Measurements from ENCODE around the gene ACE2. TPM values are rescaled to one million over a fixed set of nuclear protein-coding genes. Genes with fewer than 3 reads are reported as not detected.

Gene ACE2
- total RNA-seq, 1 donor from 2014 or later, result not detected

- H3K36me3 Mint-ChIP-seq (ENCODE audit: unreplicated experiment), result no peaks in the 10 kb centered on the region
- no peak for DNase-seq (ENCODE audit: extremely low spot score, unreplicated experiment)
- no peak overlapping the region for H3K4me3 Mint-ChIP-seq (ENCODE audit: unreplicated experiment)
- peaks cover 2% of the 10 kb centered on the region for H3K27me3 Mint-ChIP-seq (ENCODE audit: unreplicated experiment)
- no peak overlapping the region for H3K27ac Mint-ChIP-seq (ENCODE audit: unreplicated experiment)
- no peaks in the 10 kb centered on the region for H3K9me3 Mint-ChIP-seq (ENCODE audit: unreplicated experiment)
- H3K4me1 Mint-ChIP-seq (ENCODE audit: unreplicated experiment), result no peaks in the 10 kb centered on the region
- no peak for TF ChIP-seq CTCF (IDR thresholded peaks at IDR 0.05)
These were observed 1.2 kb upstream of the ACE2 start for GRCh38 chrX:15601932-15602331.

DNA sequence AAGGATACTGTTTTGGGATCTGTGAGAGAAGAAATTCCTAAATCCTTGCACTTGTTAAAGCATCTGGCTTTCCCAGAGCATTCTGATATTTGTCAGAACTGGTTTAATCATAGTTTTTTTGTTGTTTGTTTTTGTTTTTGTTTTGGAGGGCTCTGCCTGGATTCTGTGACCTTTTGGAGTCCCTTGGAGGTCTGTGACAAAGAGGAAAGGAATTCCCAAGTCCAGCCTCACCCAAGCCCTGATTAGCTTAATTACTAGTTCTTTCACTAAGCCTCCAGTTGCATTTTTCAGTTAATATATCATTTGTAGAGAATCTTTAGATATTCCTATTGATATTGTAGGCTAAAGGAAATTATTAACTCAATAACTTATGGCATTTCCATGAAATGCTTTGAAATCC lies 711 bp downstream of the ACE2 start:
- no peak overlapping the region for H3K4me3 Mint-ChIP-seq (ENCODE audit: unreplicated experiment)
- H3K9me3 Mint-ChIP-seq (ENCODE audit: unreplicated experiment), result no peaks in the 10 kb centered on the region
- no peaks in the 10 kb centered on the region for H3K27me3 Mint-ChIP-seq (ENCODE audit: unreplicated experiment)
- no peaks in the 10 kb centered on the region for H3K36me3 Mint-ChIP-seq (ENCODE audit: unreplicated experiment)
- H3K4me1 Mint-ChIP-seq (ENCODE audit: unreplicated experiment), result no peaks in the 10 kb centered on the region
- DNase-seq (ENCODE audit: extremely low spot score, unreplicated experiment), result no peak
- no peak overlapping the region for H3K27ac Mint-ChIP-seq (ENCODE audit: unreplicated experiment)
- no peak for TF ChIP-seq CTCF (IDR thresholded peaks at IDR 0.05)

DNA sequence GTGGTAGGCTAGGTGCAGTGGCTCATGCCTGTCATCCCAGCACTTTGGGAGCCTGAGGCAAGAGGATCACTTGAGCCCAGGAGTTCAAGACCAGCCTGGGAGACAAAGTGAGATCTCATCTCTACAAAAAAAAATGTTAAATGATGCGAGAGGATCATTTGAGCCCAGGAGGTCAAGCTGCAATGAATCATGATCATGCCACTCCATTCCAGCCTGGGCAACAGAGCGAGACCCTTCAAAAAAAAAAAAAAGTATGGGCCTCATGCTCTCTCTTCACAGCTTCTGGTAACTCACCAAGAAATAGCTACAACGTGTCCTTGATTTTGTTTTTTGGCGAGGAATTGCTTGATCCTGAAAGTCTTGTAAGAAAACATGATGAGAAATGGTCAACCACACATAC lies 1.3 kb downstream of the ACE2 start:
- H3K9me3 Mint-ChIP-seq (ENCODE audit: unreplicated experiment), result no peaks in the 10 kb centered on the region
- no peak for DNase-seq (ENCODE audit: extremely low spot score, unreplicated experiment)
- H3K27me3 Mint-ChIP-seq (ENCODE audit: unreplicated experiment), result no peaks in the 10 kb centered on the region
- H3K27ac Mint-ChIP-seq (ENCODE audit: unreplicated experiment), result no peak overlapping the region
- H3K4me3 Mint-ChIP-seq (ENCODE audit: unreplicated experiment), result no peak overlapping the region
- H3K4me1 Mint-ChIP-seq (ENCODE audit: unreplicated experiment), result no peaks in the 10 kb centered on the region
- TF ChIP-seq CTCF (IDR thresholded peaks at IDR 0.05), result no peak
- no peaks in the 10 kb centered on the region for H3K36me3 Mint-ChIP-seq (ENCODE audit: unreplicated experiment)

GRCh38 chrX:15598026-15598425 lies 2.7 kb downstream of the ACE2 start:
- Mint-ChIP-seq H3K4me1 (ENCODE audit: unreplicated experiment) (no peaks in the 10 kb centered on the region), H3K4me3 (ENCODE audit: unreplicated experiment) (no peak overlapping the region), H3K9me3 (ENCODE audit: unreplicated experiment) (no peaks in the 10 kb centered on the region), H3K27me3 (ENCODE audit: unreplicated experiment) (peaks cover 4% of the 10 kb centered on the region), H3K27ac (ENCODE audit: unreplicated experiment) (no peak overlapping the region), H3K36me3 (ENCODE audit: unreplicated experiment) (no peaks in the 10 kb centered on the region)
- no peak for TF ChIP-seq CTCF (IDR thresholded peaks at IDR 0.05)
- DNase-seq (ENCODE audit: extremely low spot score, unreplicated experiment), result no peak

DNA sequence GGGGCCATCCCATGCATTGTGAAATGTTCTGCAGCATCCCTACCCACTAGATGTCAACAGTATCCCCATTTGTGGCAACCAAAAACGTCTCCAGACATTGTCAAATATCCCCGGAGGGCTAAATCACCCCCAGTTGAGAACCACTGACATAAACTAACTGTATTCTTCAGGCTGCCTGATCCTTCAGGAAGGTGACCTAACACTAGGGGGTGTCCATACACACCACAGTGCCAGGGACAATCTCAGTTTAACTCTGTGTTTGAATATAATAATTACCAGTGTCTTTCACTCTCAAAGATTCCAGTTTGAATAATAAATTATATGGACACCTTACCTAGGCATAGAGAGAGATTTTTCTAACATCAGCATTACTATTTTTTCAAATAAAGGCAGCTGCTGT lies 6.4 kb downstream of the ACE2 start:
- H3K27me3 Mint-ChIP-seq (ENCODE audit: unreplicated experiment), result peaks cover 17% of the 10 kb centered on the region
- no peaks in the 10 kb centered on the region for H3K36me3 Mint-ChIP-seq (ENCODE audit: unreplicated experiment)
- no peaks in the 10 kb centered on the region for H3K9me3 Mint-ChIP-seq (ENCODE audit: unreplicated experiment)
- H3K4me3 Mint-ChIP-seq (ENCODE audit: unreplicated experiment), result no peak overlapping the region
- no peaks in the 10 kb centered on the region for H3K4me1 Mint-ChIP-seq (ENCODE audit: unreplicated experiment)
- TF ChIP-seq CTCF (IDR thresholded peaks at IDR 0.05), result no peak
- no peak for DNase-seq (ENCODE audit: extremely low spot score, unreplicated experiment)
- no peak overlapping the region for H3K27ac Mint-ChIP-seq (ENCODE audit: unreplicated experiment)

Data from osteocyte (in vitro differentiated cells).